WTC11 (cell line): Measurements from ENCODE around the gene LRRFIP2. TPM values are rescaled to one million over a fixed set of nuclear protein-coding genes. Genes with fewer than 3 reads are reported as not detected.

Experiments
- ATAC-seq: fragments of 200-7000 bp; cut with Tn5 transposase; 2 replicates; pipeline ENCODE4 v1.10.0; 2021; ENCODE audit warnings: mild to moderate bottlenecking, moderate library complexity
- CTCF ChIA-PET: fragments of 300-600 bp; sonication (Branson Sonifier 250); formaldehyde crosslinking; loops from one replicate; lab custom pipeline; 2021; ENCODE audit warnings: antibody characterized with exemption; lab: Charles Lee
- POLR2A ChIA-PET: fragments of 350-600 bp; sonication (Branson Sonifier 250); formaldehyde crosslinking; loops from one replicate; lab custom pipeline; 2021; ENCODE audit warnings: antibody characterized with exemption; lab: Charles Lee
- DNase-seq: peaks from one replicate; pipeline ENCODE4 v3.0.0; 2021; ENCODE audit warnings: low spot score
- H3K27ac Mint-ChIP-seq: 2 replicates; pipeline ENCODE4 v1.8.0; 2021; ENCODE audit warnings: mixed read lengths
- H3K27me3 Mint-ChIP-seq: 2 replicates; pipeline ENCODE4 v1.8.0; 2021; ENCODE audit warnings: low read depth, mild to moderate bottlenecking, moderate library complexity, mixed read lengths
- H3K36me3 Mint-ChIP-seq: 2 replicates; pipeline ENCODE4 v1.8.0; 2021; ENCODE audit warnings: mixed read lengths
- H3K4me1 Mint-ChIP-seq: 2 replicates; pipeline ENCODE4 v1.8.0; 2022; ENCODE audit warnings: mixed read lengths
- H3K4me3 Mint-ChIP-seq: 2 replicates; pipeline ENCODE4 v1.8.0; 2021; ENCODE audit warnings: mild to moderate bottlenecking, moderate library complexity, mixed read lengths
- H3K9me3 Mint-ChIP-seq: 2 replicates; pipeline ENCODE4 v1.8.0; 2021; ENCODE audit warnings: mixed read lengths
- ATF1 ChIP-seq: sonication (generic); formaldehyde crosslinking; IDR thresholded peaks from 2 replicates; pipeline ENCODE4 v1.8.1; 2023; ENCODE audit warnings: mild to moderate bottlenecking, moderate library complexity, missing genetic modification reagents
- ATF3 ChIP-seq: sonication (generic); formaldehyde crosslinking; conservative IDR thresholded peaks from 2 replicates; pipeline ENCODE4 v1.8.1; 2022; ENCODE audit warnings: mild to moderate bottlenecking, missing genetic modification reagents
- ATF6 ChIP-seq: sonication (generic); formaldehyde crosslinking; IDR thresholded peaks from 2 replicates; pipeline ENCODE4 v1.8.1; 2023; ENCODE audit warnings: mild to moderate bottlenecking, missing genetic modification reagents
- CDX4 ChIP-seq: fragments of 250-450 bp; sonication (Bioruptor Pico); IDR thresholded peaks from 2 replicates; pipeline ENCODE4 v1.9.0; 2021; ENCODE audit warnings: moderate library complexity, mild to moderate bottlenecking, inconsistent platforms, borderline replicate concordance
- CREB1 ChIP-seq: sonication (generic); formaldehyde crosslinking; IDR thresholded peaks from 2 replicates; pipeline ENCODE4 v1.8.0; 2023; ENCODE audit warnings: mild to moderate bottlenecking, missing genetic modification reagents
- ELF4 ChIP-seq: sonication (generic); formaldehyde crosslinking; IDR thresholded peaks from 2 replicates; pipeline ENCODE4 v1.8.1; 2022; ENCODE audit warnings: low read depth, mild to moderate bottlenecking, moderate library complexity, missing genetic modification reagents
- ERG ChIP-seq: fragments of 250-450 bp; sonication (Bioruptor Pico); IDR thresholded peaks from 2 replicates; pipeline ENCODE4 v1.8.0; 2021; ENCODE audit warnings: mild to moderate bottlenecking
- GTF2I ChIP-seq: fragments of 250-450 bp; sonication (Bioruptor Pico); conservative IDR thresholded peaks from 2 replicates; pipeline ENCODE4 v1.4.0; 2021; ENCODE audit warnings: mild to moderate bottlenecking
- MAX ChIP-seq: sonication (generic); formaldehyde crosslinking; IDR thresholded peaks from 2 replicates; pipeline ENCODE4 v1.8.0; 2022; ENCODE audit warnings: mild to moderate bottlenecking, missing genetic modification reagents
- NFYB ChIP-seq: sonication (generic); formaldehyde crosslinking; conservative IDR thresholded peaks from 2 replicates; pipeline ENCODE4 v1.8.0; 2022; ENCODE audit warnings: low read depth, missing genetic modification reagents
- NR3C1 ChIP-seq: sonication (generic); formaldehyde crosslinking; conservative IDR thresholded peaks from 2 replicates; pipeline ENCODE4 v1.8.1; 2023; ENCODE audit warnings: low read depth, mild to moderate bottlenecking, missing genetic modification reagents
- SOX15 ChIP-seq: fragments of 250-450 bp; sonication (Bioruptor Pico); IDR thresholded peaks from 2 replicates; pipeline ENCODE4 v1.9.0; 2021; ENCODE audit warnings: mild to moderate bottlenecking
- ZBTB21 ChIP-seq: sonication (generic); formaldehyde crosslinking; IDR thresholded peaks from 2 replicates; pipeline ENCODE4 v1.8.1; 2023; ENCODE audit warnings: mild to moderate bottlenecking, missing genetic modification reagents, borderline replicate concordance
- ZNF281 ChIP-seq: sonication (generic); formaldehyde crosslinking; IDR thresholded peaks from 2 replicates; pipeline ENCODE4 v1.8.0; 2023; ENCODE audit warnings: mild to moderate bottlenecking, missing genetic modification reagents
- ZNF416 ChIP-seq: fragments of 250-450 bp; sonication (Bioruptor Pico); IDR thresholded peaks from 2 replicates; pipeline ENCODE4 v1.9.0; 2021; ENCODE audit warnings: mild to moderate bottlenecking, inconsistent platforms
- ZNF423 ChIP-seq: fragments of 250-450 bp; sonication (Bioruptor Pico); IDR thresholded peaks from 2 replicates; pipeline ENCODE4 v2.1.2; 2022; ENCODE audit warnings: mild to moderate bottlenecking, moderate library complexity
- total RNA-seq: library from RNA; stranded (reverse); gene quantifications from 3 replicates; pipeline ENCODE4 v1.2.3, GENCODE V29; 2021

The LRRFIP2 gene
- total RNA-seq, 1 experiment from 2014 or later, result 23.7 TPM

- peaks cover 57% of the 10 kb centered on the region for H3K36me3 Mint-ChIP-seq
- DNase-seq (no peak), ATAC-seq (no peak)
- H3K4me1 Mint-ChIP-seq, result no peaks in the 10 kb centered on the region
- TF ChIP-seq ZNF281 (no peak), ATF6 (CRISPR knock-in tag) (no peak), ATF1 (no peak), ATF3 (no peak), ERG (CRISPR knock-in tag) (no peak), ZNF423 (CRISPR knock-in tag) (no peak), CREB1 (CRISPR knock-in tag) (no peak), MAX (CRISPR knock-in tag) (no peak)
- no peaks in the 10 kb centered on the region for H3K27me3 Mint-ChIP-seq
- CTCF ChIA-PET, result no interaction called here
- no peak overlapping the region for H3K27ac Mint-ChIP-seq
- peaks cover 3% of the 10 kb centered on the region; the same call in 1 of the 2 replicates for H3K9me3 Mint-ChIP-seq
- H3K4me3 Mint-ChIP-seq, result no peak overlapping the region
- POLR2A ChIA-PET, result no interaction called here
Measured at GRCh38 chr3:37037352-37037751, 137.0 kb downstream of the LRRFIP2 start.

- ATAC-seq (no peak), DNase-seq (no peak)
- H3K9me3 Mint-ChIP-seq, result peaks cover 3% of the 10 kb centered on the region; the same call in 1 of the 2 replicates
- ChIA-PET CTCF (no interaction called here), POLR2A (no interaction called here)
- H3K36me3 Mint-ChIP-seq, result peaks cover 60% of the 10 kb centered on the region
- TF ChIP-seq ELF4 (no peak), NR3C1 (CRISPR knock-in tag) (no peak), ZNF416 (no peak)
- no peaks in the 10 kb centered on the region for H3K27me3 Mint-ChIP-seq
- H3K4me1 Mint-ChIP-seq, result no peaks in the 10 kb centered on the region
- H3K4me3 Mint-ChIP-seq, result no peak overlapping the region
- H3K27ac Mint-ChIP-seq, result no peak overlapping the region
Measured at GRCh38 chr3:37032961-37033360, 141.4 kb downstream of the LRRFIP2 start.

GRCh38 chr3:37031096-37031682 is 143.2 kb downstream of the LRRFIP2 start:
- POLR2A ChIA-PET, result interaction anchor here (0.6 kb wide), 1 partner anchor 129 kb away, joined by 3 read pairs; no protein-coding TSS in a partner anchor
- H3K27ac Mint-ChIP-seq, result no peak overlapping the region
- no peak overlapping the region for H3K4me3 Mint-ChIP-seq
- ATAC-seq (no peak), DNase-seq (no peak)
- H3K27me3 Mint-ChIP-seq, result no peaks in the 10 kb centered on the region
- no peaks in the 10 kb centered on the region for H3K4me1 Mint-ChIP-seq
- CTCF ChIA-PET, result no interaction called here
- TF ChIP-seq SOX15 (CRISPR knock-in tag) (no peak), GTF2I (CRISPR knock-in tag) (no peak)
- peaks cover 62% of the 10 kb centered on the region for H3K36me3 Mint-ChIP-seq
- peaks cover 3% of the 10 kb centered on the region; the same call in 1 of the 2 replicates for H3K9me3 Mint-ChIP-seq

GRCh38 chr3:37030588-37030987 is 143.8 kb downstream of the LRRFIP2 start:
- H3K9me3 Mint-ChIP-seq, result peaks cover 3% of the 10 kb centered on the region; the same call in 1 of the 2 replicates
- H3K27me3 Mint-ChIP-seq, result no peaks in the 10 kb centered on the region
- no peaks in the 10 kb centered on the region for H3K4me1 Mint-ChIP-seq
- CTCF ChIA-PET, result no interaction called here
- peaks cover 62% of the 10 kb centered on the region for H3K36me3 Mint-ChIP-seq
- H3K4me3 Mint-ChIP-seq, result no peak overlapping the region
- no peak for DNase-seq
- H3K27ac Mint-ChIP-seq, result no peak overlapping the region
- POLR2A ChIA-PET, result interaction anchor here (0.6 kb wide), 1 partner anchor 129 kb away, joined by 3 read pairs; no protein-coding TSS in a partner anchor
- no peak for ATAC-seq
- no peak for TF ChIP-seq NR3C1 (CRISPR knock-in tag)
- TF ChIP-seq ATF6 (CRISPR knock-in tag), result no peak
- no peak for TF ChIP-seq ZBTB21 (CRISPR knock-in tag)
- no peak for TF ChIP-seq NFYB (CRISPR knock-in tag)
- TF ChIP-seq CDX4 (CRISPR knock-in tag), result no peak
